GM18517 (cell line): ENCODE data around the gene NDRG4.

Source experiments
- ATAC-seq: cut with Tn5 transposase; IDR thresholded peaks from one replicate; pipeline ENCODE4 v1.9.1; 2021; ENCODE audit warnings: mild to moderate bottlenecking, moderate library complexity; ENCODE audit not compliant: unreplicated experiment

Gene NDRG4

GRCh38 chr16:58537124-58537906 is 37.4 kb downstream of the NDRG4 start:
- no peak for ATAC-seq

- ATAC-seq: no peak
These were observed 41.8 kb downstream of the NDRG4 start for GRCh38 chr16:58541711-58542110.

DNA sequence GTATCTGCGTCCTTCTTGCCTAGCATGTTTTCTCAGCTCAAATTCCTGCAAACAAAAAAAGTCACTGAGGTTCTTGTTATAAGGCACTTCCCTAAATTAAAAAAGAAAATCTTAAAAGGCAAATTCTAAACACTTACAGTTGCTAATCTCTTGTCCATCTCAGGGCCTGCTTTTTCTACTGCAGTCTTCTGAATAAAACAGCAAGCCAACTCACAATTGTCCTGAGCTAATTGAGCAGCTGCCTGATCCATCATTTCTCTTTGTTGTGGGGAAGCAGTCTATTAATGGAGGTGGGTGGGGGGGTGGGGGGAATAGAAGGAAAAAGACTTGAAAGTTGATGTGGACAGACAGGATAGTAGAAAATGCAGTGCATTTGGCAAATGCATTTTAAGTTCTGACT is 42.3 kb downstream of the NDRG4 start:
- no peak for ATAC-seq

GRCh38 chr16:58543685-58544084 is 43.7 kb downstream of the NDRG4 start:
- ATAC-seq: no peak

- no peak for ATAC-seq
These were observed 48.4 kb downstream of the NDRG4 start for GRCh38 chr16:58548378-58548777.

GRCh38 chr16:58551496-58551895 is 51.6 kb downstream of the NDRG4 start:
- no peak for ATAC-seq

- no peak for ATAC-seq
These were observed 56.7 kb downstream of the NDRG4 start for GRCh38 chr16:58556678-58557077.
